ENCODE measurements around the gene MACF1.

The MACF1 gene

GRCh38 chr1:39384305-39384704 lies 179.8 kb downstream of the MACF1 start:
- Histone ChIP-seq H2BK12ac (ENCODE audit: low read length) (no peak overlapping the region), H4K8ac (ENCODE audit: low read depth, low read length) (no peak overlapping the region), H3K79me2 (ENCODE audit: control insufficient read depth, insufficient read depth, low read length, poor library complexity) (no peaks in the 10 kb centered on the region), H3K4me2 (ENCODE audit: low read length) (no peak overlapping the region), H3K23ac (ENCODE audit: low read length) (no peak overlapping the region), H3K9me3 (ENCODE audit: insufficient read depth, low read depth, low read length) (no peaks in the 10 kb centered on the region), H4K91ac (ENCODE audit: low read depth, low read length) (no peak overlapping the region), H3K18ac (ENCODE audit: low read length) (no peak overlapping the region), H4K12ac (ENCODE audit: low read depth, low read length) (no peak overlapping the region), H2AFZ (ENCODE audit: insufficient read depth, low read length, poor library complexity) (no peak overlapping the region), H2BK5ac (ENCODE audit: low read depth, low read length, poor library complexity) (no peak overlapping the region), H2BK120ac (ENCODE audit: insufficient read depth, low read length, poor library complexity) (no peak overlapping the region), H3K9ac (ENCODE audit: low read length) (no peak overlapping the region), H3K4me1 (ENCODE audit: control insufficient read depth in 1 of 2, insufficient read depth in 2 of 2, low read length in 2 of 2) (peaks cover 2 to 6% of the 10 kb centered on the region in 2 experiments), H3K79me1 (ENCODE audit: low read length) (no peaks in the 10 kb centered on the region), H2AK5ac (ENCODE audit: low read length) (no peak overlapping the region), H3K36me3 (ENCODE audit: control insufficient read depth in 1 of 2, insufficient read depth in 2 of 2, low read length in 2 of 2) (peaks cover 38 to 42% of the 10 kb centered on the region in 2 experiments), H3K4ac (ENCODE audit: low read depth, low read length) (no peak overlapping the region), H3K27ac (ENCODE audit: low read depth, low read length) (no peak overlapping the region), H3K4me3 (ENCODE audit: low read depth, low read length) (no peak overlapping the region), H3K27me3 (ENCODE audit: insufficient read depth, low read length) (no peaks in the 10 kb centered on the region), H3K14ac (ENCODE audit: low read length) (no peak overlapping the region)
- DNase-seq = no peak
- no CpG with 5 or more reads among the region's 2 CpGs for WGBS (ENCODE audit: extremely low coverage, insufficient coverage, insufficient read length)

GRCh38 chr1:39385067-39385988 lies 180.8 kb downstream of the MACF1 start:
- no peak overlapping the region for H2BK120ac ChIP-seq (ENCODE audit: insufficient read depth, low read length, poor library complexity)
- no peak overlapping the region for H3K4me2 ChIP-seq (ENCODE audit: low read length)
- H2AFZ ChIP-seq (ENCODE audit: insufficient read depth, low read length, poor library complexity) = no peak overlapping the region
- H3K27ac ChIP-seq (ENCODE audit: low read depth, low read length) = no peak overlapping the region
- H3K79me2 ChIP-seq (ENCODE audit: control insufficient read depth, insufficient read depth, low read length, poor library complexity) = no peaks in the 10 kb centered on the region
- no peak overlapping the region for H4K8ac ChIP-seq (ENCODE audit: low read depth, low read length)
- H4K12ac ChIP-seq (ENCODE audit: low read depth, low read length) = no peak overlapping the region
- H3K9me3 ChIP-seq (ENCODE audit: insufficient read depth, low read depth, low read length) = no peaks in the 10 kb centered on the region
- H4K91ac ChIP-seq (ENCODE audit: low read depth, low read length) = no peak overlapping the region
- no peaks in the 10 kb centered on the region for H3K79me1 ChIP-seq (ENCODE audit: low read length)
- no peak overlapping the region for H3K18ac ChIP-seq (ENCODE audit: low read length)
- H3K23ac ChIP-seq (ENCODE audit: low read length) = no peak overlapping the region
- H2BK12ac ChIP-seq (ENCODE audit: low read length) = no peak overlapping the region
- H3K4me3 ChIP-seq (ENCODE audit: low read depth, low read length) = no peak overlapping the region
- no peak overlapping the region for H3K4ac ChIP-seq (ENCODE audit: low read depth, low read length)
- WGBS (ENCODE audit: extremely low coverage, insufficient coverage, insufficient read length) = no CpG with 5 or more reads among the region's 16 CpGs
- DNase-seq = no peak
- no peaks in the 10 kb centered on the region for H3K27me3 ChIP-seq (ENCODE audit: insufficient read depth, low read length)
- peaks cover 2 to 6% of the 10 kb centered on the region in 2 experiments for H3K4me1 ChIP-seq (ENCODE audit: control insufficient read depth in 1 of 2, insufficient read depth in 2 of 2, low read length in 2 of 2)
- no peak overlapping the region for H3K9ac ChIP-seq (ENCODE audit: low read length)
- peaks cover 38 to 46% of the 10 kb centered on the region in 2 experiments for H3K36me3 ChIP-seq (ENCODE audit: control insufficient read depth in 1 of 2, insufficient read depth in 2 of 2, low read length in 2 of 2)
- H2BK5ac ChIP-seq (ENCODE audit: low read depth, low read length, poor library complexity) = no peak overlapping the region
- no peak overlapping the region for H2AK5ac ChIP-seq (ENCODE audit: low read length)
- H3K14ac ChIP-seq (ENCODE audit: low read length) = no peak overlapping the region

- no peaks in the 10 kb centered on the region for H3K27me3 ChIP-seq (ENCODE audit: insufficient read depth, low read length)
- no peak overlapping the region for H4K8ac ChIP-seq (ENCODE audit: low read depth, low read length)
- H3K4ac ChIP-seq (ENCODE audit: low read depth, low read length) = no peak overlapping the region
- DNase-seq = no peak
- peak overlapping the region; percentile 7 for H3K4me2 ChIP-seq (ENCODE audit: low read length)
- no peak overlapping the region for H3K18ac ChIP-seq (ENCODE audit: low read length)
- H2BK12ac ChIP-seq (ENCODE audit: low read length) = no peak overlapping the region
- H3K4me1 ChIP-seq (ENCODE audit: control insufficient read depth in 1 of 2, insufficient read depth in 2 of 2, low read length in 2 of 2) = peaks cover 4 to 8% of the 10 kb centered on the region in 2 experiments
- no peak overlapping the region for H4K12ac ChIP-seq (ENCODE audit: low read depth, low read length)
- H4K91ac ChIP-seq (ENCODE audit: low read depth, low read length) = no peak overlapping the region
- H3K27ac ChIP-seq (ENCODE audit: low read depth, low read length) = peak overlapping the region; percentile 54
- no peaks in the 10 kb centered on the region for H3K9me3 ChIP-seq (ENCODE audit: insufficient read depth, low read depth, low read length)
- H3K4me3 ChIP-seq (ENCODE audit: low read depth, low read length) = no peak overlapping the region
- H2AK5ac ChIP-seq (ENCODE audit: low read length) = no peak overlapping the region
- peaks cover 27 to 35% of the 10 kb centered on the region in 2 experiments for H3K36me3 ChIP-seq (ENCODE audit: control insufficient read depth in 1 of 2, insufficient read depth in 2 of 2, low read length in 2 of 2)
- no peaks in the 10 kb centered on the region for H3K79me2 ChIP-seq (ENCODE audit: control insufficient read depth, insufficient read depth, low read length, poor library complexity)
- no peak overlapping the region for H3K23ac ChIP-seq (ENCODE audit: low read length)
- no peaks in the 10 kb centered on the region for H3K79me1 ChIP-seq (ENCODE audit: low read length)
- no CpG with 5 or more reads among the region's 5 CpGs for WGBS (ENCODE audit: extremely low coverage, insufficient coverage, insufficient read length)
- H2BK120ac ChIP-seq (ENCODE audit: insufficient read depth, low read length, poor library complexity) = no peak overlapping the region
- no peak overlapping the region for H2BK5ac ChIP-seq (ENCODE audit: low read depth, low read length, poor library complexity)
- H3K14ac ChIP-seq (ENCODE audit: low read length) = no peak overlapping the region
- no peak overlapping the region for H3K9ac ChIP-seq (ENCODE audit: low read length)
- H2AFZ ChIP-seq (ENCODE audit: insufficient read depth, low read length, poor library complexity) = no peak overlapping the region
Observed at GRCh38 chr1:39386997-39387396, 182.5 kb downstream of the MACF1 start.

GRCh38 chr1:39387452-39387851 lies 183.0 kb downstream of the MACF1 start:
- peaks cover 24 to 35% of the 10 kb centered on the region in 2 experiments for H3K36me3 ChIP-seq (ENCODE audit: control insufficient read depth in 1 of 2, insufficient read depth in 2 of 2, low read length in 2 of 2)
- no peak overlapping the region for H4K91ac ChIP-seq (ENCODE audit: low read depth, low read length)
- H2AK5ac ChIP-seq (ENCODE audit: low read length) = no peak overlapping the region
- no peak overlapping the region for H2BK12ac ChIP-seq (ENCODE audit: low read length)
- H3K27me3 ChIP-seq (ENCODE audit: insufficient read depth, low read length) = no peaks in the 10 kb centered on the region
- no peak overlapping the region for H3K14ac ChIP-seq (ENCODE audit: low read length)
- no peak overlapping the region for H4K8ac ChIP-seq (ENCODE audit: low read depth, low read length)
- no peak overlapping the region for H2BK120ac ChIP-seq (ENCODE audit: insufficient read depth, low read length, poor library complexity)
- H4K12ac ChIP-seq (ENCODE audit: low read depth, low read length) = no peak overlapping the region
- H3K9me3 ChIP-seq (ENCODE audit: insufficient read depth, low read depth, low read length) = no peaks in the 10 kb centered on the region
- peak; percentile 47 to 73 for DNase-seq
- no CpG with 5 or more reads among the region's 4 CpGs for WGBS (ENCODE audit: extremely low coverage, insufficient coverage, insufficient read length)
- H3K9ac ChIP-seq (ENCODE audit: low read length) = no peak overlapping the region
- H3K4ac ChIP-seq (ENCODE audit: low read depth, low read length) = no peak overlapping the region
- no peak overlapping the region for H3K18ac ChIP-seq (ENCODE audit: low read length)
- H3K79me1 ChIP-seq (ENCODE audit: low read length) = no peaks in the 10 kb centered on the region
- H3K79me2 ChIP-seq (ENCODE audit: control insufficient read depth, insufficient read depth, low read length, poor library complexity) = no peaks in the 10 kb centered on the region
- no peak overlapping the region for H2BK5ac ChIP-seq (ENCODE audit: low read depth, low read length, poor library complexity)
- no peak overlapping the region for H3K4me3 ChIP-seq (ENCODE audit: low read depth, low read length)
- no peak overlapping the region for H3K23ac ChIP-seq (ENCODE audit: low read length)
- H3K4me2 ChIP-seq (ENCODE audit: low read length) = no peak overlapping the region
- H3K4me1 ChIP-seq (ENCODE audit: control insufficient read depth in 1 of 2, insufficient read depth in 2 of 2, low read length in 2 of 2) = peaks cover 4 to 9% of the 10 kb centered on the region in 2 experiments
- no peak overlapping the region for H2AFZ ChIP-seq (ENCODE audit: insufficient read depth, low read length, poor library complexity)
- peak overlapping the region; percentile 54 for H3K27ac ChIP-seq (ENCODE audit: low read depth, low read length)
